ENCODE data around the gene DVL1. TPM values are rescaled to one million over a fixed set of nuclear protein-coding genes. Genes with fewer than 3 reads are reported as not detected.

DVL1 gene
- polyA plus RNA-seq, 1 donor from 2014 or later, result 100 TPM

GRCh38 chr1:1319646-1319941 lies 29.6 kb downstream of the DVL1 start:
- TF ChIP-seq POLR2AphosphoS5 (IDR thresholded peaks at IDR 0.05) (no peak), CTCF (IDR thresholded peaks at IDR 0.05; ENCODE audit: poor library complexity, severe bottlenecking) (no peak), MXI1 (conservative IDR thresholded peaks at IDR 0.05; ENCODE audit: poor library complexity, severe bottlenecking) (no peak), SMC3 (conservative IDR thresholded peaks at IDR 0.05; ENCODE audit: poor library complexity) (no peak), EP300 (conservative IDR thresholded peaks at IDR 0.05; ENCODE audit: poor library complexity, severe bottlenecking) (no peak), EZH2 (IDR thresholded peaks at IDR 0.05; ENCODE audit: borderline replicate concordance, insufficient read depth, low read length, poor library complexity, severe bottlenecking) (no peak)
- H4K20me1 ChIP-seq (ENCODE audit: insufficient read depth), result peaks cover 16% of the 10 kb centered on the region
- no peaks in the 10 kb centered on the region for H3K9me3 ChIP-seq (ENCODE audit: low read length)
- no peaks in the 10 kb centered on the region for H3F3A ChIP-seq (ENCODE audit: insufficient read depth, low read length, poor library complexity, severe bottlenecking)
- H2AFZ ChIP-seq (ENCODE audit: low read depth, low read length), result no peak overlapping the region
- no peak overlapping the region for H3K9ac ChIP-seq (ENCODE audit: low read length)
- no peak overlapping the region for H3K4me2 ChIP-seq (ENCODE audit: low read length)
- H3K79me2 ChIP-seq (replicated peaks; ENCODE audit: insufficient read depth, low read length), result peaks cover 17% of the 10 kb centered on the region
- no peak overlapping the region for H3K4me3 ChIP-seq (ENCODE audit: low read length)
- no peaks in the 10 kb centered on the region for H3K9me2 ChIP-seq (ENCODE audit: insufficient read depth, low read length)
- H3K27me3 ChIP-seq (ENCODE audit: insufficient read depth, low read depth, low read length), result no peaks in the 10 kb centered on the region
- no peak overlapping the region for H3K27ac ChIP-seq (ENCODE audit: low read length)
- H3K36me3 ChIP-seq (ENCODE audit: insufficient read depth, low read length), result no peaks in the 10 kb centered on the region

- Histone ChIP-seq H3K4me2 (ENCODE audit: low read length) (no peak overlapping the region), H3K9me2 (ENCODE audit: insufficient read depth, low read length) (no peaks in the 10 kb centered on the region), H3K36me3 (ENCODE audit: insufficient read depth, low read length) (no peaks in the 10 kb centered on the region), H3K27me3 (ENCODE audit: insufficient read depth, low read depth, low read length) (no peaks in the 10 kb centered on the region), H3K4me3 (ENCODE audit: low read length) (no peak overlapping the region), H4K20me1 (ENCODE audit: insufficient read depth) (peaks cover 16% of the 10 kb centered on the region), H2AFZ (ENCODE audit: low read depth, low read length) (no peak overlapping the region), H3K27ac (ENCODE audit: low read length) (no peak overlapping the region), H3K9ac (ENCODE audit: low read length) (no peak overlapping the region), H3K9me3 (ENCODE audit: low read length) (no peaks in the 10 kb centered on the region), H3K79me2 (replicated peaks; ENCODE audit: insufficient read depth, low read length) (peaks cover 17% of the 10 kb centered on the region), H3F3A (ENCODE audit: insufficient read depth, low read length, poor library complexity, severe bottlenecking) (no peaks in the 10 kb centered on the region)
- TF ChIP-seq POLR2AphosphoS5 (IDR thresholded peaks at IDR 0.05) (no peak), EP300 (conservative IDR thresholded peaks at IDR 0.05; ENCODE audit: poor library complexity, severe bottlenecking) (no peak), EZH2 (IDR thresholded peaks at IDR 0.05; ENCODE audit: borderline replicate concordance, insufficient read depth, low read length, poor library complexity, severe bottlenecking) (no peak), TAF1 (IDR thresholded peaks at IDR 0.05; ENCODE audit: low read depth) (no peak), SMC3 (conservative IDR thresholded peaks at IDR 0.05; ENCODE audit: poor library complexity) (no peak)
Measured at GRCh38 chr1:1318777-1319645, 30.2 kb downstream of the DVL1 start.

GRCh38 chr1:1318131-1318652 lies 31.0 kb downstream of the DVL1 start:
- Histone ChIP-seq H3K27me3 (ENCODE audit: insufficient read depth, low read depth, low read length) (no peaks in the 10 kb centered on the region), H3K9ac (ENCODE audit: low read length) (no peak overlapping the region), H2AFZ (ENCODE audit: low read depth, low read length) (no peak overlapping the region), H3K4me2 (ENCODE audit: low read length) (no peak overlapping the region), H3K4me3 (ENCODE audit: low read length) (no peak overlapping the region), H3K36me3 (ENCODE audit: insufficient read depth, low read length) (no peaks in the 10 kb centered on the region), H3K9me2 (ENCODE audit: insufficient read depth, low read length) (no peaks in the 10 kb centered on the region), H3K79me2 (replicated peaks; ENCODE audit: insufficient read depth, low read length) (peaks cover 13% of the 10 kb centered on the region), H4K20me1 (ENCODE audit: insufficient read depth) (peaks cover 16% of the 10 kb centered on the region), H3K9me3 (ENCODE audit: low read length) (no peaks in the 10 kb centered on the region), H3F3A (ENCODE audit: insufficient read depth, low read length, poor library complexity, severe bottlenecking) (no peaks in the 10 kb centered on the region), H3K27ac (ENCODE audit: low read length) (no peak overlapping the region)
- TF ChIP-seq POLR2AphosphoS5 (IDR thresholded peaks at IDR 0.05) (no peak), EP300 (conservative IDR thresholded peaks at IDR 0.05; ENCODE audit: poor library complexity, severe bottlenecking) (no peak), RAD21 (conservative IDR thresholded peaks at IDR 0.05) (no peak), TAF1 (IDR thresholded peaks at IDR 0.05; ENCODE audit: low read depth) (no peak), CTCF (IDR thresholded peaks at IDR 0.05; ENCODE audit: poor library complexity, severe bottlenecking) (no peak), REST (IDR thresholded peaks at IDR 0.05; ENCODE audit: borderline replicate concordance) (no peak)
